DMS 273 treated with DMSO at 0.1 percent for 48 hours (cell line): ENCODE results near the gene F13B.
"Not testable (repeated sequence)": the region's sequence is repeated elsewhere in the genome, so short reads cannot be mapped to it uniquely, and the experiment has no call there.

ENCODE experiments used
- DNase-seq: peaks from one replicate; lab custom pipeline; 2025; lab: John Stamatoyannopoulos, UW

Gene F13B

GRCh38 chr1:197066719-197067456 is at the start of gene F13B:
Gene F13B, minus strand, starts transcription at chr1:197067260. Its CDS starts 37 bp downstream, at chr1:197067223.
- no peak for DNase-seq

GRCh38 chr1:197116156-197116555 is 49.1 kb upstream of the F13B start:
- no peak for DNase-seq

GRCh38 chr1:197106869-197107268 is 39.8 kb upstream of the F13B start:
- no peak for DNase-seq

GRCh38 chr1:197103300-197103699 is 36.2 kb upstream of the F13B start:
- no peak for DNase-seq

GRCh38 chr1:197101978-197102377 is 34.9 kb upstream of the F13B start:
- no peak for DNase-seq

GRCh38 chr1:197100677-197101076 is 33.6 kb upstream of the F13B start:
- DNase-seq = no peak

GRCh38 chr1:197099444-197099843 is 32.4 kb upstream of the F13B start:
- no peak for DNase-seq

GRCh38 chr1:197096971-197097370 is 29.9 kb upstream of the F13B start:
- DNase-seq = not testable (repeated sequence)

- no peak for DNase-seq
Measured at GRCh38 chr1:197096137-197096536, 29.1 kb upstream of the F13B start.

- DNase-seq = no peak
Measured at GRCh38 chr1:197093226-197093885, 26.3 kb upstream of the F13B start.

- DNase-seq = no peak
Measured at GRCh38 chr1:197092491-197093023, 25.5 kb upstream of the F13B start.

GRCh38 chr1:197083474-197083873 is 16.4 kb upstream of the F13B start:
- DNase-seq = no peak

GRCh38 chr1:197081117-197081753 is 14.2 kb upstream of the F13B start:
- DNase-seq = no peak

GRCh38 chr1:197080323-197080722 is 13.3 kb upstream of the F13B start:
- no peak for DNase-seq

- no peak for DNase-seq
Measured at GRCh38 chr1:197076585-197076984, 9.5 kb upstream of the F13B start.

- DNase-seq = no peak
Measured at GRCh38 chr1:197073978-197074377, 6.9 kb upstream of the F13B start.

- no peak for DNase-seq
Measured at GRCh38 chr1:197067457-197067818, 378 bp upstream of the F13B start.

- no peak for DNase-seq
Measured at GRCh38 chr1:197066277-197066676, 783 bp downstream of the F13B start.

GRCh38 chr1:197065559-197065958 is 1.5 kb downstream of the F13B start:
- no peak for DNase-seq

GRCh38 chr1:197063212-197063611 is 3.8 kb downstream of the F13B start:
- no peak for DNase-seq

- DNase-seq = no peak
Measured at GRCh38 chr1:197062692-197063091, 4.4 kb downstream of the F13B start.

GRCh38 chr1:197049100-197049499 is 18.0 kb downstream of the F13B start:
- no peak for DNase-seq
